ENCODE results near the gene NSDHL.

GRCh38 chrX:152899111-152899873, 68.4 kb downstream of the NSDHL start:
- TF ChIP-seq CTCF (IDR thresholded peaks at IDR 0.05) (no peak), POLR2A (IDR thresholded peaks at IDR 0.05) (no peak)

Measured in ovary (tissue), 3 donors.